SK-N-SH treated with all-trans-retinoic acid at 6 μM for 48 hours (cell line): Measurements from ENCODE around the gene RET.

Source experiments
- ARNTL ChIP-seq: fragments of 450-650 bp; formaldehyde crosslinking; IDR thresholded peaks from 2 replicates; pipeline ENCODE4 v1.5.0; 2020; ENCODE audit warnings: low read depth, mild to moderate bottlenecking, moderate library complexity, borderline replicate concordance
- BACH2 ChIP-seq: fragments of 250-450 bp; sonication (Bioruptor Pico); IDR thresholded peaks from 2 replicates; pipeline ENCODE4 v1.9.0; 2021; ENCODE audit warnings: mild to moderate bottlenecking, borderline replicate concordance
- CREB5 ChIP-seq: fragments of 250-450 bp; sonication (Bioruptor Pico); IDR thresholded peaks from 2 replicates; pipeline ENCODE4 v1.5.1; 2020; ENCODE audit warnings: low read depth, mild to moderate bottlenecking, moderate library complexity
- CSDC2 ChIP-seq: fragments of 250-450 bp; sonication (Bioruptor Pico); IDR thresholded peaks from 2 replicates; pipeline ENCODE4 v1.5.0; 2020; ENCODE audit warnings: mild to moderate bottlenecking, moderate library complexity
- CSRNP3 ChIP-seq: fragments of 250-450 bp; sonication (Bioruptor Pico); IDR thresholded peaks from 2 replicates; pipeline ENCODE4 v1.5.1; 2021; ENCODE audit warnings: mild to moderate bottlenecking, moderate library complexity
- GLIS3 ChIP-seq: fragments of 250-450 bp; sonication (Bioruptor Pico); IDR thresholded peaks from 2 replicates; pipeline ENCODE4 v1.5.0; 2020; ENCODE audit warnings: mild to moderate bottlenecking, moderate library complexity
- ISL1 ChIP-seq: fragments of 250-450 bp; sonication (Bioruptor Pico); IDR thresholded peaks from 2 replicates; pipeline ENCODE4 v2.1.2; 2022; ENCODE audit warnings: mild to moderate bottlenecking, moderate library complexity
- PATZ1 ChIP-seq: fragments of 250-450 bp; sonication (Bioruptor Pico); IDR thresholded peaks from 2 replicates; pipeline ENCODE4 v1.8.0; 2020; ENCODE audit warnings: mild to moderate bottlenecking, moderate library complexity, borderline replicate concordance
- POU6F1 ChIP-seq: fragments of 250-450 bp; sonication (Bioruptor Pico); IDR thresholded peaks from 2 replicates; pipeline ENCODE4 v1.8.0; 2021; ENCODE audit warnings: low read depth, mild to moderate bottlenecking, moderate library complexity, borderline replicate concordance
- PPARA ChIP-seq: fragments of 250-450 bp; sonication (Bioruptor Pico); IDR thresholded peaks from 2 replicates; pipeline ENCODE4 v1.5.0; 2020; ENCODE audit warnings: mild to moderate bottlenecking, borderline replicate concordance
- TSHZ2 ChIP-seq: fragments of 250-450 bp; sonication (Bioruptor Pico); IDR thresholded peaks from 2 replicates; pipeline ENCODE4 v1.5.0; 2020; ENCODE audit warnings: mild to moderate bottlenecking, moderate library complexity
- ZFP3 ChIP-seq: fragments of 250-450 bp; sonication (Bioruptor Pico); IDR thresholded peaks from 2 replicates; pipeline ENCODE4 v1.5.0; 2020; ENCODE audit warnings: mild to moderate bottlenecking, moderate library complexity
- ZFP30 ChIP-seq: fragments of 450-650 bp; formaldehyde crosslinking; IDR thresholded peaks from 2 replicates; pipeline ENCODE4 v1.5.0; 2022; ENCODE audit warnings: mild to moderate bottlenecking, moderate library complexity
- ZNF565 ChIP-seq: fragments of 450-650 bp; formaldehyde crosslinking; conservative IDR thresholded peaks from 2 replicates; pipeline ENCODE4 v1.5.0; 2020; ENCODE audit warnings: low read depth, mild to moderate bottlenecking, moderate library complexity

GRCh38 chr10:43126759-43127424 is 50.0 kb downstream of the RET start:
- TF ChIP-seq ZNF565 (CRISPR knock-in tag) (no peak), ARNTL (CRISPR knock-in tag) (no peak), CSDC2 (no peak), ZFP3 (CRISPR knock-in tag) (no peak), CREB5 (no peak), ZFP30 (CRISPR knock-in tag) (no peak), BACH2 (no peak), POU6F1 (CRISPR knock-in tag) (no peak), CSRNP3 (no peak), PATZ1 (no peak), PPARA (CRISPR knock-in tag) (no peak), ISL1 (CRISPR knock-in tag) (no peak), GLIS3 (no peak), TSHZ2 (CRISPR knock-in tag) (no peak)
